OCI-LY1 (cell line): Measurements from ENCODE around the gene GALNT14.

ENCODE experiments used
- H2AFZ ChIP-seq: fragments of 200-600 bp; sonication (generic), shearing (Covaris generic); 2 replicates; pipeline ENCODE4 v1.6.0; 2014; ENCODE audit warnings: antibody characterized with exemption, mild to moderate bottlenecking, low read length
- H3F3A ChIP-seq: fragments of 200-600 bp; sonication (generic), shearing (Covaris generic); 2 replicates; pipeline ENCODE4 v1.6.0; 2014; ENCODE audit warnings: mild to moderate bottlenecking, antibody characterized with exemption, low read length, moderate library complexity; ENCODE audit not compliant: insufficient read depth
- H3K27ac ChIP-seq: fragments of 200-600 bp; sonication (generic); 2 replicates; pipeline ENCODE4 v1.5.1; 2014; ENCODE audit warnings: low read length, mixed run types, mild to moderate bottlenecking, low read depth; ENCODE audit not compliant: poor library complexity, severe bottlenecking
- H3K27me3 ChIP-seq: fragments of 200-600 bp; sonication (generic); 2 replicates; pipeline ENCODE4 v1.6.0; 2014; ENCODE audit warnings: antibody characterized with exemption, mild to moderate bottlenecking, low read length, moderate library complexity; ENCODE audit not compliant: insufficient read depth
- H3K36me3 ChIP-seq: fragments of 200-600 bp; sonication (generic); 2 replicates; pipeline ENCODE4 v1.6.1; 2014; ENCODE audit warnings: mild to moderate bottlenecking, antibody characterized with exemption, low read length, moderate library complexity, mixed read lengths; ENCODE audit not compliant: insufficient read depth
- H3K4me1 ChIP-seq: fragments of 200-600 bp; sonication (generic); 2 replicates; pipeline ENCODE4 v1.5.1; 2014; ENCODE audit warnings: mild to moderate bottlenecking, low read length, moderate library complexity; ENCODE audit not compliant: insufficient read depth, severe bottlenecking
- H3K4me2 ChIP-seq: fragments of 200-600 bp; sonication (generic), shearing (Covaris generic); 2 replicates; pipeline ENCODE4 v1.6.1; 2014; ENCODE audit warnings: low read length
- H3K4me3 ChIP-seq: fragments of 200-600 bp; sonication (generic); 2 replicates; pipeline ENCODE4 v1.5.1; 2014; ENCODE audit warnings: low read length, low read depth, mild to moderate bottlenecking, mixed read lengths; ENCODE audit not compliant: poor library complexity, severe bottlenecking
- H3K79me2 ChIP-seq: fragments of 200-600 bp; shearing (Covaris generic); 2 replicates; pipeline ENCODE4 v1.6.1; 2016; ENCODE audit warnings: mixed run types, low read length, mixed read lengths; ENCODE audit not compliant: insufficient read depth
- H3K9ac ChIP-seq: fragments of 200-600 bp; sonication (generic), shearing (Covaris generic); 2 replicates; pipeline ENCODE4 v1.6.1; 2014; ENCODE audit warnings: mild to moderate bottlenecking, low read length, mixed read lengths
- H3K9me2 ChIP-seq: fragments of 200-600 bp; sonication (generic), shearing (Covaris generic); 2 replicates; pipeline ENCODE4 v1.6.1; 2014; ENCODE audit warnings: low read depth, mild to moderate bottlenecking, low read length, mixed read lengths
- H3K9me3 ChIP-seq: fragments of 200-600 bp; shearing (Covaris generic); 2 replicates; pipeline ENCODE4 v1.6.1; 2014; ENCODE audit warnings: low read length, mixed read lengths
- H4K20me1 ChIP-seq: fragments of 200-600 bp; sonication (generic), shearing (Covaris generic); 2 replicates; pipeline ENCODE4 v1.6.0; 2016; ENCODE audit warnings: mild to moderate bottlenecking, low read length; ENCODE audit not compliant: insufficient read depth
- EZH2 ChIP-seq: fragments of 200-600 bp; sonication (generic), shearing (Covaris generic); IDR thresholded peaks from 2 replicates; pipeline ENCODE4 v1.8.0; 2017; ENCODE audit warnings: borderline replicate concordance, mixed run types, mild to moderate bottlenecking, antibody characterized with exemption, low read length, moderate library complexity, mixed read lengths
- TF ChIP-seq, protein P1 (sequence below): fragments of 200-600 bp; sonication (generic), shearing (Covaris generic); IDR thresholded peaks from 2 replicates; pipeline ENCODE4 v1.5.1; 2017; ENCODE audit warnings: mild to moderate bottlenecking, antibody characterized with exemption, low read length, moderate library complexity, mixed read lengths

Gene GALNT14

GRCh38 chr2:30957591-30957990 lies 180.6 kb downstream of the GALNT14 start:
- TF ChIP-seq, protein P1, sequence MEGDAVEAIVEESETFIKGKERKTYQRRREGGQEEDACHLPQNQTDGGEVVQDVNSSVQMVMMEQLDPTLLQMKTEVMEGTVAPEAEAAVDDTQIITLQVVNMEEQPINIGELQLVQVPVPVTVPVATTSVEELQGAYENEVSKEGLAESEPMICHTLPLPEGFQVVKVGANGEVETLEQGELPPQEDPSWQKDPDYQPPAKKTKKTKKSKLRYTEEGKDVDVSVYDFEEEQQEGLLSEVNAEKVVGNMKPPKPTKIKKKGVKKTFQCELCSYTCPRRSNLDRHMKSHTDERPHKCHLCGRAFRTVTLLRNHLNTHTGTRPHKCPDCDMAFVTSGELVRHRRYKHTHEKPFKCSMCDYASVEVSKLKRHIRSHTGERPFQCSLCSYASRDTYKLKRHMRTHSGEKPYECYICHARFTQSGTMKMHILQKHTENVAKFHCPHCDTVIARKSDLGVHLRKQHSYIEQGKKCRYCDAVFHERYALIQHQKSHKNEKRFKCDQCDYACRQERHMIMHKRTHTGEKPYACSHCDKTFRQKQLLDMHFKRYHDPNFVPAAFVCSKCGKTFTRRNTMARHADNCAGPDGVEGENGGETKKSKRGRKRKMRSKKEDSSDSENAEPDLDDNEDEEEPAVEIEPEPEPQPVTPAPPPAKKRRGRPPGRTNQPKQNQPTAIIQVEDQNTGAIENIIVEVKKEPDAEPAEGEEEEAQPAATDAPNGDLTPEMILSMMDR, result no peak
- TF ChIP-seq EZH2, result no peak
- no peaks in the 10 kb centered on the region for H3K4me1 ChIP-seq

DNA sequence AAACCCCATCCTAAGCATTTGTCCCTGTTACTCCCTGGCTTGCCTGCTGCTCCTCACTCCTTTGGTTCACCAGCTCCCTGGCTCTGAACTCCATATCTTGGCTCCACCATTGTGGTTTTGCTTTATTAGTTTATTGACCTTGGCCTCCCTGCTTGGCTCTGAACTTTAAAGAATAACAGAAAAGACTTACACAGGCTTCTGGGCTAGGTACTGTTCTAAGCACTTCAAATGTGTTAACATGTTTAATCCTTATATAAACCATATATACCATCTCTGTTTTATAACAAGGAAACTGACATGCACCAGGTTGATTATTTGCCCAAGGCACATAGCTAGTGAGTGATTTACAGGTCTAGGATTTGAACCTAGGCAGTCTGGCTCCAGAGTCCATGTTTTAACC lies 181.2 kb downstream of the GALNT14 start:
- no peak overlapping the region for H3K27ac ChIP-seq
- H3K9me3 ChIP-seq, result no peaks in the 10 kb centered on the region
- no peak overlapping the region for H3K9ac ChIP-seq
- TF ChIP-seq, protein P1, result no peak
- no peak for TF ChIP-seq EZH2
- no peaks in the 10 kb centered on the region for H4K20me1 ChIP-seq
- no peaks in the 10 kb centered on the region for H3F3A ChIP-seq
- H3K4me2 ChIP-seq, result no peak overlapping the region
- no peak overlapping the region for H2AFZ ChIP-seq
- H3K4me3 ChIP-seq, result no peak overlapping the region
- no peaks in the 10 kb centered on the region for H3K36me3 ChIP-seq
- H3K27me3 ChIP-seq, result no peaks in the 10 kb centered on the region
- no peaks in the 10 kb centered on the region for H3K4me1 ChIP-seq
- H3K79me2 ChIP-seq, result no peaks in the 10 kb centered on the region
- H3K9me2 ChIP-seq, result no peaks in the 10 kb centered on the region

More at GRCh38 chr2:30957591-30957990, 180.6 kb downstream of the GALNT14 start:
- no peak overlapping the region for H3K27ac ChIP-seq
- no peaks in the 10 kb centered on the region for H3K36me3 ChIP-seq
- H4K20me1 ChIP-seq, result no peaks in the 10 kb centered on the region
- H3K9me3 ChIP-seq, result no peaks in the 10 kb centered on the region
- H2AFZ ChIP-seq, result no peak overlapping the region
- no peak overlapping the region for H3K4me2 ChIP-seq
- H3K9ac ChIP-seq, result no peak overlapping the region
- no peak overlapping the region for H3K4me3 ChIP-seq
- H3F3A ChIP-seq, result no peaks in the 10 kb centered on the region
- H3K79me2 ChIP-seq, result no peaks in the 10 kb centered on the region
- no peaks in the 10 kb centered on the region for H3K9me2 ChIP-seq
- H3K27me3 ChIP-seq, result no peaks in the 10 kb centered on the region

DNA sequence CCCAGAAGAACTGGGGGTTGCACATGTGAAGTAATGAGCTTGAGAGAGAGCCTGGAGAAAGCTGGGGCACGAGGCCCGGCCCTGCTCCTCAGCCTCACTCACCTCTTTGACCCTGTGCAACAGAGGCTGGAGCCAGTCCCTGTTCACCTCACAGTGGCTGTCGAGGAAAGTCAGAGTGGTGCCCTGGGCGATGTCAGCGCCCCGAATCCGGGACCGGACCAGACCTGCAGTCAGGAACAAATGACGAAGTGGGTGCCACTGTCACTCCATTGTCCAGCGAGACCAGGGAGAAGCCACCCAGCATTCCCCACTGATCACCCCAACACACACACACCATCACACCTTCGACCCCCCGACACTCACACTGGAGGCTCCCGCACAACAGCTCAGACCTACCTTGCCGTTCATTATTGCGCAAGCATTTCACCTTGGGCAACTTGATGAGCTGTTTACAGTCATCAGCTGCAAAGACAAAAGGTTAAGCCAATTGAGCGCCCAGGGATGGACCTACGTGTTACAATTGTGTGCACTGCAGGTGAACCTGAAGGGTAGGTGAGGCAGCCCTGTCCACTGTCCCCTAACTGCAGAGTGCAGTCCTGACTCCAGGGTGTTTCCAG lies 182.6 kb downstream of the GALNT14 start:
- H3K9me3 ChIP-seq, result no peaks in the 10 kb centered on the region

More for the DNA sequence above, 182.6 kb downstream of the GALNT14 start:
- TF ChIP-seq, protein P1, result no peak
- TF ChIP-seq EZH2, result no peak
- H3K36me3 ChIP-seq, result no peaks in the 10 kb centered on the region
- H3K9ac ChIP-seq, result no peak overlapping the region
- no peaks in the 10 kb centered on the region for H3F3A ChIP-seq
- H3K79me2 ChIP-seq, result no peaks in the 10 kb centered on the region
- H3K27me3 ChIP-seq, result no peaks in the 10 kb centered on the region
- H3K4me3 ChIP-seq, result no peak overlapping the region
- no peak overlapping the region for H3K4me2 ChIP-seq
- H3K27ac ChIP-seq, result no peak overlapping the region
- H3K4me1 ChIP-seq, result no peaks in the 10 kb centered on the region
- H3K9me2 ChIP-seq, result no peaks in the 10 kb centered on the region
- no peaks in the 10 kb centered on the region for H4K20me1 ChIP-seq
- no peak overlapping the region for H2AFZ ChIP-seq
